Suppressor macrophage treated with lipopolysaccharide for 4 hours (primary cell): ENCODE data around the gene WNT1.

Source experiments
- DNase-seq: peaks from one replicate; pipeline ENCODE4 v3.0.0-alpha.2; 2020

WNT1 gene

GRCh38 chr12:48978291-48978740 is at the start of gene WNT1:
Gene WNT1, plus strand, starts transcription at chr12:48978322. Its CDS starts 329 bp downstream, at chr12:48978651.
- DNase-seq, result no peak

- DNase-seq, result no peak
These were observed 48.6 kb upstream of the WNT1 start for GRCh38 chr12:48929551-48929950.

GRCh38 chr12:48930475-48930874 is 47.6 kb upstream of the WNT1 start:
- no peak for DNase-seq

- DNase-seq, result no peak
These were observed 45.2 kb upstream of the WNT1 start for GRCh38 chr12:48932878-48933277.

GRCh38 chr12:48933664-48934311 is 44.3 kb upstream of the WNT1 start:
- no peak for DNase-seq

- no peak for DNase-seq
These were observed 43.8 kb upstream of the WNT1 start for GRCh38 chr12:48934312-48934706.

GRCh38 chr12:48936379-48936979 is 41.6 kb upstream of the WNT1 start:
- DNase-seq, result peak; percentile 77

GRCh38 chr12:48937170-48937569 is 41.0 kb upstream of the WNT1 start:
- no peak for DNase-seq

GRCh38 chr12:48938805-48939204 is 39.3 kb upstream of the WNT1 start:
- no peak for DNase-seq

- peak; percentile 76 for DNase-seq
These were observed 37.9 kb upstream of the WNT1 start for GRCh38 chr12:48940181-48940580.

GRCh38 chr12:48943221-48943620 is 34.9 kb upstream of the WNT1 start:
- DNase-seq, result no peak

GRCh38 chr12:48946205-48946604 is 31.9 kb upstream of the WNT1 start:
- no peak for DNase-seq

- DNase-seq, result no peak
These were observed 31.2 kb upstream of the WNT1 start for GRCh38 chr12:48946943-48947342.

GRCh38 chr12:48947727-48948126 is 30.4 kb upstream of the WNT1 start:
- DNase-seq, result no peak

- no peak for DNase-seq
These were observed 25.4 kb upstream of the WNT1 start for GRCh38 chr12:48952691-48953090.

GRCh38 chr12:48954061-48954460 is 24.1 kb upstream of the WNT1 start:
- no peak for DNase-seq

GRCh38 chr12:48954841-48955501 is 23.2 kb upstream of the WNT1 start:
- peak; percentile 63 for DNase-seq

- peak; percentile 98 for DNase-seq
These were observed 21.6 kb upstream of the WNT1 start for GRCh38 chr12:48956279-48957140.

GRCh38 chr12:48957141-48958048 is 20.7 kb upstream of the WNT1 start, which contains the start of gene ARF3:
Gene ARF3, minus strand, starts transcription at chr12:48957487. Its CDS starts 16,392 bp downstream, at chr12:48941095.
- DNase-seq, result peak; percentile 96

GRCh38 chr12:48958049-48958388 is 20.1 kb upstream of the WNT1 start:
- DNase-seq, result no peak

GRCh38 chr12:48960834-48961233 is 17.3 kb upstream of the WNT1 start:
- no peak for DNase-seq

- DNase-seq, result no peak
These were observed 16.8 kb upstream of the WNT1 start for GRCh38 chr12:48961331-48961730.
